DMS53 (cell line): ENCODE results near the gene CGREF1.

Experiments used
- DNase-seq: peaks from one replicate; lab custom pipeline; 2025; lab: John Stamatoyannopoulos, UW

Gene CGREF1

GRCh38 chr2:27118525-27119329 lies at the start of gene CGREF1:
Gene CGREF1, minus strand, starts transcription at chr2:27119128. Its CDS starts 14,762 bp downstream, at chr2:27104366.
- DNase-seq, result peak; percentile 56

GRCh38 chr2:27164960-27165763 lies 46.2 kb upstream of the CGREF1 start:
- DNase-seq, result no peak

- peak; percentile 70 for DNase-seq
These were observed 43.5 kb upstream of the CGREF1 start for GRCh38 chr2:27162151-27163121.

- DNase-seq, result no peak
These were observed 41.3 kb upstream of the CGREF1 start for GRCh38 chr2:27160191-27160590.

GRCh38 chr2:27159271-27159670 lies 40.3 kb upstream of the CGREF1 start:
- DNase-seq, result no peak

GRCh38 chr2:27158468-27158867 lies 39.5 kb upstream of the CGREF1 start:
- no peak for DNase-seq

- no peak for DNase-seq
These were observed 36.2 kb upstream of the CGREF1 start for GRCh38 chr2:27155069-27155520.

- no peak for DNase-seq
These were observed 35.6 kb upstream of the CGREF1 start for GRCh38 chr2:27154488-27154887.

GRCh38 chr2:27152796-27153464 lies 34.0 kb upstream of the CGREF1 start:
- DNase-seq, result peak; percentile 90

GRCh38 chr2:27152102-27152795 lies 33.3 kb upstream of the CGREF1 start:
- DNase-seq, result peak; percentile 56

GRCh38 chr2:27150639-27151230 lies 31.8 kb upstream of the CGREF1 start:
- no peak for DNase-seq

- no peak for DNase-seq
These were observed 30.9 kb upstream of the CGREF1 start for GRCh38 chr2:27149570-27150405.

- DNase-seq, result no peak
These were observed 30.0 kb upstream of the CGREF1 start, which contains the start of gene TCF23 for GRCh38 chr2:27148801-27149439. Gene TCF23, plus strand, starts transcription at chr2:27149004. Its CDS starts 130 bp downstream, at chr2:27149134.

GRCh38 chr2:27147935-27148334 lies 29.0 kb upstream of the CGREF1 start:
- no peak for DNase-seq

- DNase-seq, result no peak
These were observed 26.8 kb upstream of the CGREF1 start for GRCh38 chr2:27145682-27146081.

GRCh38 chr2:27143285-27143684 lies 24.4 kb upstream of the CGREF1 start:
- DNase-seq, result no peak

GRCh38 chr2:27139310-27139709 lies 20.4 kb upstream of the CGREF1 start, which contains the start of gene PRR30:
Gene PRR30, minus strand, starts transcription at chr2:27139410. Its CDS starts 1,081 bp downstream, at chr2:27138329.
- DNase-seq, result no peak

- no peak for DNase-seq
These were observed 19.2 kb upstream of the CGREF1 start for GRCh38 chr2:27138111-27138510.
